OCI-M2 (cell line): ENCODE measurements around the gene NGB.
"Not testable (repeated sequence)": the region's sequence is repeated elsewhere in the genome, so short reads cannot be mapped to it uniquely, and the experiment has no call there.

Experiments
- DNase-seq: peaks from one replicate; lab custom pipeline; 2025; ENCODE audit not compliant: unreplicated experiment; lab: John Stamatoyannopoulos, UW

The NGB gene

DNA sequence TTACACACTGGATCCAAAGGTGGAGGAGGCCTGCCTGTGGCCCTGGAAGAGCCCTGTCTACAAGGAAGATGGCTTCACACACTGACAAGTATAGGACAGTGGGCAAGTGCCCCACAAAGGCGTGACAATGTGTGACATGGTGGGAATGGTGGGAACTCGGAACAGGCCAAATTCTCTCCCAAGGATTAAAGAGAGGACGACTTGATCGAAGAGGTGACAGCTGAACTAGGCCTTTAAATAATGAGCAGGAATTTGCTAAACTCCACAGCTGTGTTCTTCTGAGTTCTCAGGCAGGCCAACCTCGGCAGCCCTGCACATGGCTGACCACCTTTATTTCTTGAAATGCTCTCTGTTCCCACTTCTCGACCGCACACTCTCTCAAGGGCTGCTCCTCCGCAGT lies 25.9 kb upstream of the NGB start:
- DNase-seq = no peak

DNA sequence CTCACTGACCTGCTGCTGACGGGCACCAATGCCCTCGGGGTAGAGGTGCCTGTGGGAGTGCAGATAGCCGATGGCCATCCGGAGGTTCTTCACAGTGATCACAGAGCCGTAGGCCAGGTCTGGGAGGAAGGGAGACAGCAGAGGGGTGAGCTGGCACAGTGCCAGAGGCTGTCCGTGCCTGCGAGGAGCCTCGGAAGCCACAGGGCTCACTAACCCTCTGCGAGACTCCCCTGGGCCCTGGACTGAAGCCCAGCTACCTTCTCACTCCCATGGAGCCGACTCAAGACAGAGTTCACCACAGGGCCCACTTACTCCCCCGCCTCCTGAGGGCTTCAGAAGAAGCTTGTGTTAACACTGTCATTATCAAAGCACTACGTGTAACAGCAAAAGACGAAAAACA lies 25.1 kb upstream of the NGB start:
- DNase-seq = no peak

DNA sequence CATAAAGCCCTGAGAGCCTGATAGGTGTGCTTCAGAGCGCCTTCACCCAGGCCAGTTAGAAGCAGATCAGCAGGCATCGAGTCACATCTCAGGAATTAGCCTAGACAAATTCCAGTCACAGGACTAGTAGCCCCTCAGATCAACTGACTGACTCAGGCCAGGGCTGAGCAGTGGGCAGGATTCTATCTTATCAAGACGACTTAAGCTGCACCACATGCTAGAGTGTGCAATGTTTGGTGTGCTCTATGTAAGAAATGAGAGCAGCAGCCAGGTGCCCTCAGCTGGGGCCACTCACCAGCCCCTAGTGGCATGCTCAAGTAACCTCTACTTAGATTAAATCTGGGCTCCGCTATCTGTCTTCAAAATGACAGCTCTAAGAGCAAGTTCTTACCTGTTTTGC lies 19.7 kb upstream of the NGB start:
- no peak for DNase-seq

DNA sequence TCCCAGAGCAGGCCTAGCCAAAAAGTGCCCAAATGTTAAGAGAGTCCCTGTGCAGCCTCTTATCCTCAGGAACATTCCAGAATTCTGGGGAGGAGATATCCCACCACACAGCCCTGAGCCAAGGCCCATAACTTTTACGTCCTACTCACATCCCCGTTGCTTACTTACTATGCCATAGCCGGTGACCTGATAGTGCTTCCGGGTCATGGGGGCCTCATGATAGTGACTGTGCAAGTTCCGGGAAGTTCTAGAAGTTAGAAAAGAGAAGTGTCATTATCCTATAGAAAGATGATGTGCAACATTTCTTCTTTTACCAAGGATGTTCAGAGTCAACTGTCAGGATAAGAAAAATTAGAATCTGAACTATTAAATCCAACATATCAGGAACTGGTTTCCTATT lies 15.6 kb upstream of the NGB start:
- no peak for DNase-seq

DNA sequence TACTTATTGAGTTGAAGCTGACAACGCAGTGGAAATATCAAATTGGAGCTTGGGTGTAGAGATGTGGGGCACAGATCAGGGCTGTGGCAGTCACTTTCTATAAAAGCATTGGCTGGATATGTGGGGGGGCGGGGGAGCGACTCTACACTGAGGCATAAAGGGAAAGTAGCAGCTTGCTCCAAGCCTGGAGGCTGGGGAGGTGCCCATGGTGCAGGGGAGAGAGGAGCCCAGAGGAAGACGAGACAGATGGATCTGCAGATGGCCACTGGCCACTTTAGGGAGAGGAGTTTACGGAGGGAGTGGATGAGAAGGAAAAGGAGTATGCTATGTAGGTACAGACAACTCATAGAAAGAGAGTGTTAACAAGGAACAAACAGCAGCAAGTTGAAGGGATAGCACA lies 13.5 kb upstream of the NGB start:
- no peak for DNase-seq

DNA sequence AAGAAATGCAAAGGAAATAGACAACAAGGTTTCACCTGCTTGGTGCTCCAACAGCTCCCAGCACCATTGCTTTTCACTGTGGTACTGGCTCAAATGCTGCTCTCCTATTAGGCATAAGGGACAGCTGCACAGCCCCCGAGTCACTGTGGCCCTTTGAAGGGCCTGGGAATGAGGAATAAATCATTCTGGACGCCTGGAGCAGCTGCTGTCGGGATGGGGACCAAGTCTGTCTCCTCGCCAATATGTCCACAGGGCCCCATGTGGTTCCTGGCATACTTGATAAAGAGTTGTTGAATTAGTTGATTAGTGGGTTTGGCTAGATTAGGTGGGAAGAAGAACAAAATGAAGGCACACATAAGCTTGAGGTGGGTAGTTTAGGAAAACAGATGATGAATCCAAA lies 13.1 kb upstream of the NGB start:
- no peak for DNase-seq

DNA sequence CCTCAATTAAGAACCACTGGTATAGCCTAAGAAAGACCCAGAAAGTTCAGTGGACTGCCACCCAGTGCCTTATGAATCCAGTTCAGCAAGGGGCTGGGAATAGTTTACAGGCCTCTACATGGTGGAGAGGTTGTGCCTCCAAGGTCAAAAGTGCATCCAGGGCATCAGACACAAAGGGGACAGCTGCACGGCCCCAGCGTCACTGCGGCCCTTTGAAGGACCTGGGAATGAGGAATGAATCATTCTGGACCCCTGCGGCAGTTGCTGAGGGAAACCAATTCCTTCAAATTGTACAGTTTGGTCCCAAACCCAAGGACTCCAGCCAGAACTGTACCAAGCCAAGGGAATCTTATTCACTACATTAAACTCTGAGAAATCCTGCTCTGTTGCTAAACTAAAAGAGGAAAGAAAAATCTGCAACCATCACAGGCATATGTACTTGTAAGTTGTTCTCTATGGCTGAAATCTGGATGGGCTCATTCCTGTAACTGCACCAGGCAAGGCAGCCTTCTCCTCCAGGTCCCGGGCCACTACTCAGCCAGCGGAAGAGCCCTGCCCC lies 10.9 kb upstream of the NGB start:
- no peak for DNase-seq

DNA sequence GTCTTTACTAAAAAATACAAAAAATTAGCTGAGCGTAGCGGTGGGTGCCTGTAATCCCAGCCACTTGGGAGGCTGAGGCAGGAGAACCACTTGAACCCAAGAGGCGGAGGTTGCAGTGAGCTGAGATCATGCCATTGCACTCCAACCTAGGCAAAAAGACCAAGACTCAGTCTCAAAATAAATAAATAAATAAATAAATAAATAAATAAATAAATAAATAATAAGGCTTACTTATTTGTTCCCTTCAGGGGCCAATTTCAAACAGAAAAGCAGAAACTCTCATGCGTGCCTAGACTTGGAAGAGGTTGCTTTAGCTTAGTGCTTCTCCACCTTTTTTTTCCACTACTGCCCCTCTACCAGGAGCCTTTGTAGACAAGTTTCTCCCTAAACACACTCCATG lies 9.9 kb upstream of the NGB start:
- DNase-seq = not testable (repeated sequence)

DNA sequence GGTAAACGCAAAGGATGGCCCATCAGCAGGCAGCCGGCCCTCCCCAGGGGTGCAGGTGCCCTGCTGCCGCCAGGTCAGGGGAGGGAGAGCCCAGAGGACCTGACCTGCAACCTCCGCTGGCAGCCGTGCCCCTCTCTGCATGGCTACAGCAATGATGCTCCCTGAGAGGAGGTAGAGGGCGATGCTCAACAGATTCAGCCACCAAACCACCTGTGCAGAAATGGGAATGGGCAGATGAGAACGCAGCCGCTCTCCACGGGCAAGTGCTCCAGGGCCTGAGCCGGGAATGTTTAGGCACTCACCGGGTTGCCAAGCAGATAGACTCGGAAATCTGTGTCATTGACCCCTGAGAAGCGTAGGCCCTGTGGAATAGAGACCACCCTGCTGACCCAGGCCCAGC lies 8.7 kb upstream of the NGB start:
- no peak for DNase-seq

DNA sequence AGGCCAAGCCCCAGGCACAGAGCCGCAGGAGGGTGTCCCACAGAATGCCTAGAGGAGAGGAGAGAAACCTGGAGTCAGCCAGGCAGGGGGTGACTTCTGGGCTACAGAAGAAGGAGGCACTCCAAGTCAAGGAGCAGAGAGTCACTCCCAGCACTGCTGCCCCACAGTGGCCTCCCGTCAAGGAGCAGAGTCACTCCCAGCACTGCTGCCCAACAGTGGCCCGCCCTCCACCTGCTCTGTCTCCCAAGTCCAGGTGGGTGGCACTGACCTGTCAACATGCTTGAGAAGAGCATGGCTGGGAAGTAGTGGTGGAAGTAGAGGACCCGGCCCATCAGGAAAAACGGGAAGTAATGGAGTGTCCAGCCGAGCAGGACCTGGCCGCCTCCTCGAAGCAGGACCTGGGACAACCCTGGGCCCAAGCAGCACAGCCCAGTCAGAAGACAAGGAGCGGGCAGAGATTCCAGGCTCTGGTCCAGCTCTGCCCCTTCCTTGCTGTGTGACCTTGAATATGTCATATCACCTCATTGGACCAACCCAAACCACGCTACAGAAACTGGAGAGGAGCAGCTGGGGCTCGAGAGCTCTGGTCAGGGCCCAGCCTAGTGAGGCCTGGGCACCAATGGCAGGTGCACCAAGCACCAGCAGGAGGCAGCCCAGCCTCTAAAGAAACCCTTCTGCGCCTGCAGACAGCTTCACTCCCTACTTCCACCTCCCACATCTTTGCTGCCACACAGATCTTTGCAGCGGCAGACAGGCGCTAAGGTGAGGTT lies 7.6 kb upstream of the NGB start:
- DNase-seq = no peak

DNA sequence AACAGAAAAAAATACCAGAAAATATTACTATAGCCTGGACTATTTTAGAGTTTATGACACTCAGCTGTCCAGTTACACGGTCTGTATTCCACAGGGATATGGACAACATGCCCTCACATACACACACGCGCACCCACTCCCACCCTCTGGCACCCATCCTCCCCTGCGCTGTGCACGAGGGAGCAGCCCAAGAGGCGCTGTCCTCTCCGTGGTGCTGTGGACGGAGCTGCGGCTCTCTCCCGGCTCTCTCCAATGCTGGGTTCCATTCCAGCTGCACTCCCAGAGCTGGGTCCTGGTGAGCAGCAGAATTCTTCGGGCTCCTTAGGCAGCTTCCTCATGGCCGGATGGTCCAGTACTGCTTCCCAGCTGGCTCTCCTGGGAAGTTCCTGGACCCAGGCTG lies 6.0 kb upstream of the NGB start:
- DNase-seq = no peak

DNA sequence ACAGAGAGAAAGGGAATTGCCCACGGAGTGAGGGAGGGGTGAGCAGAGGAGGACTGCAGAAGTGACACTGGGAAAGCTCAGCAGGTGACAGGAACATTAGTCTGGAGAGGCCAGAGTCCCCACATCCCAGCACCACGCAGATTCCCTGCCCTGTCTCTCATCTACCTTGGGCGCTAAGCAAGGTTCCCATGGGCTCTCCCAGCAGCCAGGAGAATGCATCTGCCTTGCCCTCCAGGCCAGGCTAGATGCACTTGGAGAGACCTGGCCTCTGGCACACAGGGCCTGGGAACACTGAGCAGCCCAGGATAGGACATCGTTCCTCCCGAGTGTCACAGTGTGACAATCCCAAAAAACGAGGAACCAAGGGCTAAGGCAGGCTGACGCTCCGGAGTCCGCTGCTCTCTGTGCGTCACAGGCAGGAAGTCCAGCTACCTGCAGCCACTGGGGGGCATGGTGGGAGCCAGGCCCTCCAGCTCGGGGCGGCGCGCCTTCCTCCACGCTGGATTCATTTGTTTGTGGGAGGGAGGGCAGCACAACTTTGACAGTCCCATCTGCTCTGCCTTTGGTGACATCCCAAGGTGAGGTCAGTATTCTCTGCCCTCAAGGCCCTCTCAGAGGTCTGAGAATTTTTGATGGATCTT lies 5.4 kb upstream of the NGB start:
- no peak for DNase-seq

DNA sequence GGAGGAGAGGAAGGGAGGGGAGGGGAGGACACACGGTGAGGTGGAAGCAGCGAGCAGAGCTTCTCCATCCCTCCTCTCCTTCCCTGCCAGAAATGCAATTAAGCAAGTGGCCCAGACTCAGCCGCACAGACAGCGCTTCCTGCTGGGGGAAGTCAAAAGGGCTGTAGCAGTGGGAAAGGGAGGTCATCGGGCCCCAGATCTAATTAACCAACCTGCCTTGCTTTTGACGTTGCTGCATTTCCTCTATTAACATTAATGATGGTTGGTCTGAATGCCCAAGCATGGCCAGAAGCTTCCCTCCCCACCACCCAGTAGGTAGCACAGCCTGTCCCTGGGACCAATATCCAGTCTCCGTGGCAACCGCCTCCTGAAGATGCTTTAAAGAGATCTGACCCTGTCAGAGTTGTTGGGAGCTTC lies 4.6 kb upstream of the NGB start:
- DNase-seq = no peak

DNA sequence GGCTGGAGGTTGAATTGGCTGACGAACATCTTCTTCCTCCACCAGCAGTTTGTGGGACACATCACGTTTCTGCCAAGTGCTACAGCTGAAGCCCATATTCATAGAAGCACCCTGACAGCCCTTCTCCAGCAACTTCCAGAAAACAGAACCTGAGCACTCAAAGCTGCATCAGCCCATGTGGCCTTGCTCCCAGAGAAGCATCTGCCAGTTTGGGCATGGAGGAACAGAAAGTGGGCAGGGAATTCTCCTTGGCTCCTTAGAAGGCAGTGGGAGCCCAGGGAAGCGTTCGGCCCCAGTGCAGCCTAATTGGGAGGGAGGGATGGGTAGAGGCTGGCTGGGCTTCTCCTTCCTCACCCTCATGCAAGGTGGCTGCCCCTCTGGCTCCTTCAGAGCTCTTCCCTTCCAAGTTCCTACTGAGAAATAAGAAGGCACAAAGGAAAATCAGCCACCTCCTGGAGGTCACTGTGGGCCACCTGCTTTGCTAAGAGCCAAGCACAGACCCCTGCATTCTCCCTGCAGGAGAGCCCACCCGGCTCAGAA lies 4.1 kb upstream of the NGB start:
- DNase-seq = no peak

DNA sequence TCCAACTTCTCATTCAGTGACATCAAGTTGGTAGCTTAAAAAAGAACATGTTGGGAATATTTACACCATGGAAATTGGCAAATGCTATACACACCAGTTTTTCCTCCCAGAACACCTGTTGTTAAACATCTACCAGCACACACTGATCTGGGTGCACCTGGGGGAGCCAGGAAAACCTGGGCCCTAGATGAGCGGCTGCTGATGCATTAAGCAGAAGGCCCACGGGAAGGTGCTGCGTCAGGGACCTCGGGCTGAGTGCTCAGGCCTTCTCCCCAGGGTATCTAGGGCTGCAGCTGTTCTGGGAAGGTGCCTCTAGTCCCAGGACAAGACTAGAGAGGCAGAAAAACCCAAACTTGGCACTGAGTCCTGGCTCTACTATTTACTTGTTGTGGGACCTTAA lies 2.8 kb upstream of the NGB start:
- DNase-seq = no peak

DNA sequence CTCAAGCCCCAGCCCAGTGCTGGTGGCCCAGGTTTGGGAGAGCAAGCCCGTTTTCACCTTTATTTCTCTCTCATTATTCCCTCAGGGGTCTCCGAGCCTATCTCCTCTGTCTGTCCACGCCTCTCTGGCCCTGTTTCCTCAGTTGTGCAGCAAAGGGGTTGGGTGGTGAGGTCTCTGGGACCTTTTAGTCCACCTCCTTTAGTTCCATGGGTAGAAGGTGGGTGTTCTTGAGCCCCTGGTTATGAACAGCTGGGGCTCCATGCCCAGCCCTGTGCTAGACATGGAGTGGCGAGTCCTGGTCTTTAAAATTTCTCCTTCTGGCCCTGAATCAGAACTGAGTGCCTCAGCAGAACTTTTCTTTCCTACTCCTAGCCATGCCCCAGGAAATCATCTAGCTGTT lies 1.3 kb upstream of the NGB start:
- DNase-seq = no peak

DNA sequence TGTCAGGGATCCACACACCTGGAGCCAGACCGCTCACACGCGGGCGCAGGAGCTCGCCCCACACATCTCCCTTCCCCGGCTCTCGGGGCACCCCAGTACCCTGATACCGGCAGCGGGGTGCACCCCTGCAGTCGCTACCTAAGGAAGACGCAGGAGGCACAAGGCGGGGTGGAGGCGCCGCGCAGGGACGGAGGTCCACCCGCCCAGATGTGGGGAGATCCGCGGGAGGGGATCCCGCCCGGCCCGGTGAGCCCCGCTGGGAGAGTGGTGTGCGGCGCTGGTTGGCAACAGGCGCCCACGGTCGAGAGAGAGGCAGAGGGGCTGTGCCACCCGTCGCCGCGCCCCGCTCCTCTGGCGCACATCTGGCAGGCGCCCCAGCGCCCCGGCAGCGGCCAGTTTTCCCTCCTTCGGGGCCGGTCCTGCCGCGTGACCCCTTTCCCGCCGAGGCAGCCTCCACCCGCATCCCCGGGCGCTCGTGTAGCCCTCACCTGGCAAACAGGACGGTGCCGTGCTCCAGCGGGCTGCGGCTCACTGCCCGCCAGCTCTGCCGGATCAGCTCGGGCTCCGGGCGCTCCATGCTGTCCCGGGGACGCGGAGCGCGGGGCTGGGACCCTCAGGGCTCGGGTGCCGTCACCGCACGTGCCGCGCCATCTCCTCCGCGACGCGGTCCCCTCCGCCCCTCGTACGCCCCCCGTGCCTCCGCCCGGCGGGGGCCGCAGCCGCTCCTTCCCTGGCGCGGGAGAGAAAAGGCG lies 469 bp downstream of the NGB start:
- no peak for DNase-seq

DNA sequence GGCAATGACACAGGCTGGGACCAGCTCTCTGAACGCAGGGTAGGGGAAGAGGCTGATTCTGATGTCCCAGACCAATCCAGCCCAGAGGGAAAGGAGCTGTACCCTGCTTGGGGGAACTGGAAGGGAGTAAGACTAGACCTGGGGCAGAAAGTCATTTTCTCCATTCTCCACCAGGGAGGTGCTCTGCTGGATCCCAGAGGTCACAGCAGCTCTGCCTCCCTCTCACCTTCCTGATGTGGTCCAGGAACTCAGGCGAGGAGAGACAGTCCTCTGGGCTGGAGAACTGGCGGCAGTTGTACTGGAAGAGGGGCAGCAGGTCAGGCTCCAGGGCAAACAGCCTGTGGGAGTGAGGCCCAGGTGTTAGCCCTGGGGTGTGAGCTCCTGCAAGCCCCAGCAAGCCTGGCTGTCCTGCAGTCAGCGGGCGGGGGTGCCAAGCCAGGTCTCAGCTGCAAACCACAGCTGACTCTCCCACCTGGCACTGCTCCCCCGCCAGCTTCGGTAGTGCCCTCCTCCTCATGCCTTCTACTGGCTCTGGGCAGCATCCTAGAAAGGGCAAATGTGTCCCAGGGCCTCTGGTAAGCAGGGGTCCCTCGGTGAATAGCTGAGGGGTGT lies 1.9 kb downstream of the NGB start:
- no peak for DNase-seq

DNA sequence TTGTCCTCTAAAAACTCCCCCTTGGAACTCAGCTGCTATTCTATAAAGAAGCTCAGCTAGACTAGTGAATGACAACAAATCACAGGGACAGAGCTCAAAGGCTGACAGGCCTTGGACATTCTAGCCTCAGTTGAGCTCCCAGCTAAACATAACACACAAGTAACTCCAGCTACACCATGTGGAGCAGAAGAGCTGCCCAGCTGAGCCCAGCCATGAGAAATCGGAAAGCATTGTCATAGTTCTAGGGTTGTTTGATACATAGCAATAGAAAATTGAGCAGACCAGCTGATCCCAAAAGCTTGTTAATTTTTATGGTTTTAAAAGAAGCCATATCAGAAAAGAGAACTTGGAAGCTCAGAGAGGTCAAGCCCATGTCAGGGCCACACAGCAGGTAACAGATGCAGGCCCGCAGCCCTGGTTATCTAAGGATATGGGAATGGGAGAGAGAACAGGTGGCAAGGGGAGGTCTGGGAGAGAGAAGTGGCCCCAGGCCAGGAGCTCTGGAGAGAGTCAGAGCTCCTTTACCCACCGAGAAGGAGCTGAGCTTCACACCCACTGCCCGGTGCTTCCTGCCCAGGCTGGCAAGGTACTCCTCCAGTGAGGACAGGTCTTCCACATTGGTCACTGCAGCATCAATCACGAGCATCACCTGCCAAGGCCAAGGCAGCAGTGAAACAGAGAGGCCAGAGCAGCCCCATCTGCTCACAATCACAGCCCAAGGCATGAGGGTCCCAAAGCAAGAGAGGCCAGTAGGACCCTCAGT lies 2.9 kb downstream of the NGB start:
- no peak for DNase-seq

DNA sequence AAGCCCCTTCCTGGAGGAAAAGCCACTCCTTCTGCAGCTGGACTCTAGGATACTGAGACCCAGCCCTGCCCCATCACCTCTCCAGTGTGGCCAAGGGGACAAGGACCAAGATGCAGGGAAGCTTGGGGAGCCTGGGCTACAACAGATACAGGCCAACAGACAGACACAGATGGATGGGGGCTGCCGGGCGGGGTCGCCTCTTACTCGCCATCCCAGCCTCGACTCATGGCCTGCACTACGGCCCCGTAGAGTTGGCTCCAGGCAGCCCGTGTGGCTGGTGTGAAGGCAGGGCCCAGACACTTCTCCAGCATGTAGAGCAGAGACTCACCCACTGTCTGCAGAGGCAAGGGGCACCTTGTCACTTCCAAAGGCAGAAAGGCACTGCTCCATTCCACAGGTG lies 4.7 kb downstream of the NGB start:
- no peak for DNase-seq
